HG02938 (cell line): ENCODE data around the gene PTPN21.
"Not testable (repeated sequence)": the region's sequence is repeated elsewhere in the genome, so short reads cannot be mapped to it uniquely, and the experiment has no call there.

Source experiments
- ATAC-seq: cut with Tn5 transposase; IDR thresholded peaks from one replicate; pipeline ENCODE4 v1.9.1; 2021; ENCODE audit warnings: mild to moderate bottlenecking, moderate library complexity; ENCODE audit not compliant: unreplicated experiment

PTPN21 gene

GRCh38 chr14:88552876-88553275 is 1.9 kb downstream of the PTPN21 start:
- ATAC-seq = no peak

GRCh38 chr14:88551980-88552431 is 2.8 kb downstream of the PTPN21 start:
- ATAC-seq = no peak

- ATAC-seq = no peak
These were observed 3.5 kb downstream of the PTPN21 start for GRCh38 chr14:88551094-88551870.

- ATAC-seq = no peak
These were observed 4.7 kb downstream of the PTPN21 start for GRCh38 chr14:88550078-88550477.

- no peak for ATAC-seq
These were observed 7.4 kb downstream of the PTPN21 start for GRCh38 chr14:88547386-88547780.

GRCh38 chr14:88546621-88547385 is 8.0 kb downstream of the PTPN21 start:
- ATAC-seq = no peak

- ATAC-seq = no peak
These were observed 9.6 kb downstream of the PTPN21 start for GRCh38 chr14:88545256-88545655.

GRCh38 chr14:88542857-88543795 is 11.7 kb downstream of the PTPN21 start:
- ATAC-seq = no peak

- ATAC-seq = no peak
These were observed 13.5 kb downstream of the PTPN21 start for GRCh38 chr14:88541324-88541723.

GRCh38 chr14:88535813-88536212 is 19.0 kb downstream of the PTPN21 start:
- no peak for ATAC-seq

GRCh38 chr14:88535149-88535548 is 19.7 kb downstream of the PTPN21 start:
- peak; percentile 66 for ATAC-seq

GRCh38 chr14:88533064-88533602 is 21.7 kb downstream of the PTPN21 start:
- ATAC-seq = no peak

GRCh38 chr14:88529889-88530288 is 24.9 kb downstream of the PTPN21 start:
- not testable (repeated sequence) for ATAC-seq

GRCh38 chr14:88522393-88522792 is 32.4 kb downstream of the PTPN21 start:
- no peak for ATAC-seq

- no peak for ATAC-seq
These were observed 33.0 kb downstream of the PTPN21 start for GRCh38 chr14:88521818-88522217.

GRCh38 chr14:88519907-88520306 is 34.9 kb downstream of the PTPN21 start:
- no peak for ATAC-seq

GRCh38 chr14:88518592-88519512 is 36.0 kb downstream of the PTPN21 start:
- no peak for ATAC-seq

GRCh38 chr14:88516861-88517357 is 37.9 kb downstream of the PTPN21 start:
- no peak for ATAC-seq

- ATAC-seq = no peak
These were observed 39.1 kb downstream of the PTPN21 start for GRCh38 chr14:88515499-88516221.
